SH-SY5Y (cell line): Measurements from ENCODE around the gene TENM4.

Source experiments
- GATA2 ChIP-seq: IDR thresholded peaks from 2 replicates; pipeline ENCODE4 v1.6.1; 2011; ENCODE audit warnings: mild to moderate bottlenecking, low read depth, low read length
- GATA3 ChIP-seq: IDR thresholded peaks from 2 replicates; pipeline ENCODE4 v1.6.1; 2011; ENCODE audit warnings: low read depth, mild to moderate bottlenecking, low read length, moderate library complexity

DNA sequence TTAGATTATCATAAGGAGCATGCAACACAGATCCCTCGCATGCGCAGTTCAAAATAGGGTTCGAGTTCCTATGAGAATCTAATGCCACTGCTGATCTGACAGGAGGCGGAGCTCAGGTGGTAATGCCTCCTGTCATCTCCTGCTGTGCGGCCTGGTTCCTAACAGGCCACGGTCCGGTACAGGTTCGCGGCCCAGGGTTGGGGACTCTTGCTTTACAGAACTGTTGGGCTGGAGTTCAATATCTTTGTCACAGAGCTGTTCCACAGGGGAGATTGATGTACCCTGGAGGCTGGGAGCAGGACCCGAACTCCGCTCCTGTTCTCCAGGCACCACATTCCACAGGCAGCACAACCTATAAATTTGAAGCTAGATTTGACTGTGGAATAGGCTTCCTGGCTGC lies 508.1 kb downstream of the TENM4 start:
- no peak for TF ChIP-seq GATA3
- no peak for TF ChIP-seq GATA2
